Measurements from ENCODE around the gene VSIR.

DNA sequence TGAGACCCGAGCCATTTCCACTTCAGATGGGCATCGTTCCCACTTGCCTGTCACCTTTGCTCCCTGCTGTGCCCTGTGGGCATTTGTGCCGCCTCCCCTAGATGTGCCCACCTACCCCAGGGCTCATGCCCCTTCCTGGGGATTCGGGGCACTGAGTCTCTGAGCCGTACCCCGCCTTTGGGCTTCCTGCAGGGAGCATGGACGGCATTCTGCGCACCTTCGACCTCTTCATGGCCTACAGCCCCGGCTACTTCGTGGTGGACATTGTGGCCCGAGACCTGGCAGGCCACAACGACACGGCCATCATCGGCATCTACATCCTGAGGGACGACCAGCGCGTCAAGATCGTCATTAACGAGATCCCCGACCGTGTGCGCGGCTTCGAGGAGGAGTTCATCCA, 36.3 kb upstream of the VSIR start:
- TF ChIP-seq POLR2AphosphoS5 (IDR thresholded peaks at IDR 0.05; ENCODE audit: low read depth, low read length) = no peak
- no peak for TF ChIP-seq TAF1 (IDR thresholded peaks at IDR 0.05; ENCODE audit: borderline replicate concordance, insufficient read depth, low read length)
- no peak for TF ChIP-seq REST (IDR thresholded peaks at IDR 0.05; ENCODE audit: insufficient read depth in 1 of 2, low read depth in 2 of 2, low read length in 2 of 2)
- no peak for TF ChIP-seq FOXP2 (optimal IDR thresholded peaks at IDR 0.05; ENCODE audit: borderline replicate concordance, extremely low read depth, extremely low read length, insufficient read depth)

Measured in PFSK-1 (cell line).